WERI-Rb-1 (cell line): Measurements from ENCODE around the gene ARSI.

ENCODE experiments used
- DNase-seq: peaks from one replicate; pipeline ENCODE4 v3.0.0-alpha.2; 2020
- H3K27ac ChIP-seq: fragments of 250-450 bp; sonication (Bioruptor Pico); 2 replicates; pipeline ENCODE4 v1.5.1; 2020; ENCODE audit warnings: mild to moderate bottlenecking, moderate library complexity
- H3K27me3 ChIP-seq: fragments of 250-450 bp; sonication (Bioruptor Pico); 2 replicates; pipeline ENCODE4 v1.5.1; 2021; ENCODE audit warnings: mild to moderate bottlenecking, low read depth, moderate library complexity; ENCODE audit not compliant: insufficient read depth, severe bottlenecking
- H3K36me3 ChIP-seq: fragments of 250-450 bp; sonication (Bioruptor Pico); 2 replicates; pipeline ENCODE4 v1.5.1; 2020; ENCODE audit warnings: mild to moderate bottlenecking, moderate library complexity
- H3K4me3 ChIP-seq: 2 replicates; pipeline ENCODE4 v1.5.1; 2011; ENCODE audit warnings: low read depth, mild to moderate bottlenecking, control low read depth, low read length
- H3K9me3 ChIP-seq: fragments of 250-450 bp; sonication (Bioruptor Pico); 2 replicates; pipeline ENCODE4 v1.5.1; 2021; ENCODE audit warnings: mild to moderate bottlenecking, moderate library complexity; ENCODE audit not compliant: severe bottlenecking
- CTCF ChIP-seq: IDR thresholded peaks from 2 replicates; pipeline ENCODE4 v1.5.1; 2011; ENCODE audit warnings: low read depth, mild to moderate bottlenecking, control low read depth, inconsistent platforms, low read length

ARSI gene

GRCh38 chr5:150340614-150341255, 38.0 kb upstream of the ARSI start:
- H3K27ac ChIP-seq, result peak overlapping the region; percentile 62
- no peak overlapping the region for H3K4me3 ChIP-seq
- no peaks in the 10 kb centered on the region for H3K36me3 ChIP-seq
- no peaks in the 10 kb centered on the region for H3K27me3 ChIP-seq
- peak; percentile 33 for DNase-seq
- H3K9me3 ChIP-seq, result peaks cover 3% of the 10 kb centered on the region
- TF ChIP-seq CTCF, result no peak

- H3K4me3 ChIP-seq, result no peak overlapping the region
- H3K36me3 ChIP-seq, result no peaks in the 10 kb centered on the region
- no peak for TF ChIP-seq CTCF
- peaks cover 3% of the 10 kb centered on the region for H3K9me3 ChIP-seq
- no peak overlapping the region for H3K27ac ChIP-seq
- no peaks in the 10 kb centered on the region for H3K27me3 ChIP-seq
- DNase-seq, result no peak
These were observed 37.1 kb upstream of the ARSI start for GRCh38 chr5:150339841-150340240.

- H3K9me3 ChIP-seq, result peaks cover 3% of the 10 kb centered on the region
- H3K4me3 ChIP-seq, result no peak overlapping the region
These were observed 36.5 kb upstream of the ARSI start for GRCh38 chr5:150339165-150339564.

GRCh38 chr5:150338546-150338945, 35.8 kb upstream of the ARSI start:
- no peak overlapping the region for H3K4me3 ChIP-seq
- no peaks in the 10 kb centered on the region for H3K27me3 ChIP-seq
- H3K9me3 ChIP-seq, result peaks cover 3% of the 10 kb centered on the region
- no peak for TF ChIP-seq CTCF
- DNase-seq, result no peak
- no peaks in the 10 kb centered on the region for H3K36me3 ChIP-seq
- no peak overlapping the region for H3K27ac ChIP-seq

More at GRCh38 chr5:150339165-150339564, 36.5 kb upstream of the ARSI start:
- TF ChIP-seq CTCF, result no peak
- H3K36me3 ChIP-seq, result no peaks in the 10 kb centered on the region
- no peaks in the 10 kb centered on the region for H3K27me3 ChIP-seq
- no peak for DNase-seq
- H3K27ac ChIP-seq, result no peak overlapping the region

GRCh38 chr5:150335778-150336177, 33.1 kb upstream of the ARSI start:
- Histone ChIP-seq H3K9me3 (peaks cover 3% of the 10 kb centered on the region), H3K27me3 (no peaks in the 10 kb centered on the region), H3K36me3 (no peaks in the 10 kb centered on the region), H3K4me3 (no peak overlapping the region), H3K27ac (0 out of 2 replicates have a peak overlapping the region, but pooled peaks have one; percentile 12)
- no peak for DNase-seq
- no peak for TF ChIP-seq CTCF

GRCh38 chr5:150333400-150333799, 30.7 kb upstream of the ARSI start:
- DNase-seq, result no peak
- no peaks in the 10 kb centered on the region for H3K36me3 ChIP-seq
- H3K9me3 ChIP-seq, result peaks cover 3% of the 10 kb centered on the region
- TF ChIP-seq CTCF, result no peak
- H3K27me3 ChIP-seq, result no peaks in the 10 kb centered on the region
- H3K27ac ChIP-seq, result no peak overlapping the region
- no peak overlapping the region for H3K4me3 ChIP-seq
